H9 (cell line): Measurements from ENCODE around the gene PCDHGA10. TPM values are rescaled to one million over a fixed set of nuclear protein-coding genes. Genes with fewer than 3 reads are reported as not detected.

Experiments
- DNase-seq: peaks from one replicate; pipeline ENCODE4 v3.0.0-alpha.2; 2017
- H2AFZ ChIP-seq: one replicate; pipeline ENCODE4 v1.6.1; 2013; ENCODE audit warnings: mild to moderate bottlenecking, low read length, control low read depth, moderate library complexity
- H2AK5ac ChIP-seq: 2 replicates; pipeline ENCODE4 v1.6.1; 2013; ENCODE audit warnings: low read length, control low read depth, mixed read lengths; ENCODE audit not compliant: insufficient read length
- H2BK120ac ChIP-seq: one replicate; pipeline ENCODE4 v1.6.1; 2013; ENCODE audit warnings: low read depth, mild to moderate bottlenecking, low read length, control low read depth, inconsistent platforms; ENCODE audit not compliant: poor library complexity, severe bottlenecking
- H2BK12ac ChIP-seq: 2 replicates; pipeline ENCODE4 v1.6.1; 2013; ENCODE audit warnings: low read length, control low read depth, mixed read lengths, low read depth; ENCODE audit not compliant: insufficient read length
- H2BK15ac ChIP-seq: 2 replicates; pipeline ENCODE4 v1.6.1; 2013; ENCODE audit warnings: low read depth, low read length, control low read depth
- H2BK20ac ChIP-seq: one replicate; pipeline ENCODE4 v1.6.1; 2013; ENCODE audit warnings: low read depth, mild to moderate bottlenecking, low read length, control low read depth, inconsistent platforms; ENCODE audit not compliant: poor library complexity, severe bottlenecking
- H2BK5ac ChIP-seq: 2 replicates; pipeline ENCODE4 v1.6.1; 2013; ENCODE audit warnings: low read length, control low read depth, mixed read lengths; ENCODE audit not compliant: insufficient read length
- H3K14ac ChIP-seq: 2 replicates; pipeline ENCODE4 v1.6.1; 2013; ENCODE audit warnings: low read length, control low read depth; ENCODE audit not compliant: insufficient read depth
- H3K18ac ChIP-seq: 2 replicates; pipeline ENCODE4 v1.6.1; 2013; ENCODE audit warnings: low read depth, mild to moderate bottlenecking, mixed read lengths, low read length, control low read depth; ENCODE audit not compliant: insufficient read length
- H3K23ac ChIP-seq: 2 replicates; pipeline ENCODE4 v1.6.1; 2013; ENCODE audit warnings: low read length, control low read depth, mixed read lengths, low read depth; ENCODE audit not compliant: insufficient read length
- H3K23me2 ChIP-seq: 2 replicates; pipeline ENCODE4 v1.6.1; 2013; ENCODE audit warnings: low read depth, mild to moderate bottlenecking, mixed read lengths, low read length, control low read depth; ENCODE audit not compliant: insufficient read length, poor library complexity, severe bottlenecking
- H3K27ac ChIP-seq: 2 replicates; pipeline ENCODE4 v1.5.1; 2013; ENCODE audit warnings: low read length, control low read depth, mixed read lengths, low read depth; ENCODE audit not compliant: insufficient read length
- H3K27me3 ChIP-seq: 2 replicates; pipeline ENCODE4 v1.6.1; 2013; ENCODE audit warnings: low read length, control low read depth, inconsistent platforms; ENCODE audit not compliant: insufficient read depth
- H3K4ac ChIP-seq: 2 replicates; pipeline ENCODE4 v1.6.1; 2013; ENCODE audit warnings: low read depth, mild to moderate bottlenecking, control low read depth, inconsistent platforms, low read length, moderate library complexity
- H3K4me1 ChIP-seq: 2 replicates; pipeline ENCODE4 v1.6.1; 2013; ENCODE audit warnings: low read length, control low read depth, inconsistent platforms; ENCODE audit not compliant: insufficient read depth
- H3K4me2 ChIP-seq: 2 replicates; pipeline ENCODE4 v1.6.1; 2013; ENCODE audit warnings: low read length, control low read depth, mixed read lengths; ENCODE audit not compliant: insufficient read length, insufficient read depth
- H3K56ac ChIP-seq: 2 replicates; pipeline ENCODE4 v1.6.1; 2013; ENCODE audit warnings: low read depth, mild to moderate bottlenecking, mixed read lengths, low read length, control low read depth; ENCODE audit not compliant: insufficient read length
- H3K79me1 ChIP-seq: 2 replicates; pipeline ENCODE4 v1.6.1; 2013; ENCODE audit warnings: low read depth, mild to moderate bottlenecking, moderate library complexity, low read length, control low read depth, inconsistent platforms; ENCODE audit not compliant: insufficient read depth, poor library complexity, severe bottlenecking
- H3K79me2 ChIP-seq: 2 replicates; pipeline ENCODE4 v1.6.1; 2013; ENCODE audit warnings: low read length, control low read depth, inconsistent platforms; ENCODE audit not compliant: insufficient read depth
- H3K9ac ChIP-seq: 2 replicates; pipeline ENCODE4 v1.6.1; 2013; ENCODE audit warnings: low read length, control low read depth, mixed read lengths; ENCODE audit not compliant: insufficient read length; ENCODE audit errors: extremely low read depth
- H3K9me3 ChIP-seq: one replicate; pipeline ENCODE4 v1.6.1; 2013; ENCODE audit warnings: low read depth, low read length, inconsistent platforms; ENCODE audit not compliant: control insufficient read depth
- H3T11ph ChIP-seq: one replicate; pipeline ENCODE4 v1.6.1; 2013; ENCODE audit warnings: mild to moderate bottlenecking, low read length, control low read depth, inconsistent platforms
- H4K20me1 ChIP-seq: one replicate; pipeline ENCODE4 v1.6.1; 2013; ENCODE audit not compliant: control insufficient read depth, insufficient read length, insufficient read depth
- H4K5ac ChIP-seq: 2 replicates; pipeline ENCODE4 v1.6.1; 2013; ENCODE audit warnings: low read depth, mild to moderate bottlenecking, mixed read lengths, low read length, control low read depth; ENCODE audit not compliant: insufficient read length
- H4K8ac ChIP-seq: replicated peaks from 2 replicates; pipeline ENCODE4 v1.6.1; 2013; ENCODE audit warnings: low read length, control low read depth, mixed read lengths, low read depth; ENCODE audit not compliant: insufficient read length
- H4K91ac ChIP-seq: 2 replicates; pipeline ENCODE4 v1.6.1; 2013; ENCODE audit warnings: low read depth, mild to moderate bottlenecking, moderate library complexity, mixed read lengths, low read length, control low read depth; ENCODE audit not compliant: insufficient read length
- H3K27ac Mint-ChIP-seq, 3 experiments: 2 replicates in 2 of 3; 3 replicates in 1 of 3; pipeline ENCODE4 v1.8.0; 2020 to 2021; ENCODE audit warnings: mixed read lengths in 3 of 3, mild to moderate bottlenecking in 1 of 3, moderate library complexity in 1 of 3
- H3K27me3 Mint-ChIP-seq: 2 replicates; pipeline ENCODE4 v1.8.0; 2021; ENCODE audit warnings: low read depth, mild to moderate bottlenecking, moderate library complexity, mixed read lengths
- H3K36me3 Mint-ChIP-seq, 3 experiments: 2 replicates in 2 of 3; 3 replicates in 1 of 3; pipeline ENCODE4 v1.8.0; 2020 to 2021; ENCODE audit warnings: low read depth in 3 of 3, mixed read lengths in 3 of 3; ENCODE audit not compliant: insufficient read depth in 1 of 3
- H3K4me1 Mint-ChIP-seq, 2 experiments: 2 replicates each; pipeline ENCODE4 v1.8.0; 2020; ENCODE audit warnings: mixed read lengths in 2 of 2
- H3K4me3 Mint-ChIP-seq, 2 experiments: 2 replicates in 1 of 2; 3 replicates in 1 of 2; pipeline ENCODE4 v1.8.0; 2020 to 2021; ENCODE audit warnings: mild to moderate bottlenecking in 2 of 2, mixed read lengths in 2 of 2, moderate library complexity in 1 of 2
- H3K9me3 Mint-ChIP-seq, 2 experiments: 2 replicates in 1 of 2; 3 replicates in 1 of 2; pipeline ENCODE4 v1.8.0; 2020; ENCODE audit warnings: mild to moderate bottlenecking in 2 of 2, mixed read lengths in 2 of 2, moderate library complexity in 1 of 2
- WGBS: extraction: QIAGEN DNeasy Blood & Tissue Kit; methylation state at CpG from one replicate; pipeline ENCODE4 v1.1.7; 2013; ENCODE audit warnings: missing lambda C conversion rate, low lambda C conversion rate, mixed read lengths; ENCODE audit not compliant: insufficient read length; ENCODE audit errors: extremely low coverage; 5-methylcytosine and 5-hydroxymethylcytosine counted together
- total RNA-seq: library from RNA; stranded (reverse); gene quantifications from 2 replicates; pipeline ENCODE4 v1.2.1, GENCODE V29; 2021
- TF ChIP-seq, protein P1 (sequence below): fragments of 200-600 bp; sonication (generic); conservative IDR thresholded peaks from 3 replicates; pipeline ENCODE4 v1.8.0; 2021; ENCODE audit warnings: antibody characterized with exemption, mild to moderate bottlenecking

The PCDHGA10 gene
- total RNA-seq, 1 experiment from 2014 or later: 15.1 TPM

DNA sequence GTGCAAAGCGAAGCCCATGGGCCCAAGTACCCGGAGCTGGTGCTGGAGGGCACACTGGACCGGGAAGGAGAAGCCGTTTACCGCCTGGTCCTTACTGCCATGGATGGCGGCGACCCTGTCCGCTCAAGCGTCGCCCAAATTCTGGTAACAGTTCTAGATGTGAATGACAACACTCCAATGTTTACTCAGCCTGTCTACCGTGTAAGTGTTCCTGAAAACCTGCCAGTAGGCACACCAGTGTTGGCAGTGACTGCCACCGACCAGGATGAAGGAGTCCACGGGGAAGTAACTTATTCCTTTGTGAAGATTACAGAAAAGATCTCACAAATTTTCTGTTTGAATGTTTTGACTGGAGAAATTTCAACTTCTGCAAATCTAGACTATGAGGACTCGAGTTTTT is 38.2 kb upstream of the PCDHGA10 start:
- TF ChIP-seq, protein P1, sequence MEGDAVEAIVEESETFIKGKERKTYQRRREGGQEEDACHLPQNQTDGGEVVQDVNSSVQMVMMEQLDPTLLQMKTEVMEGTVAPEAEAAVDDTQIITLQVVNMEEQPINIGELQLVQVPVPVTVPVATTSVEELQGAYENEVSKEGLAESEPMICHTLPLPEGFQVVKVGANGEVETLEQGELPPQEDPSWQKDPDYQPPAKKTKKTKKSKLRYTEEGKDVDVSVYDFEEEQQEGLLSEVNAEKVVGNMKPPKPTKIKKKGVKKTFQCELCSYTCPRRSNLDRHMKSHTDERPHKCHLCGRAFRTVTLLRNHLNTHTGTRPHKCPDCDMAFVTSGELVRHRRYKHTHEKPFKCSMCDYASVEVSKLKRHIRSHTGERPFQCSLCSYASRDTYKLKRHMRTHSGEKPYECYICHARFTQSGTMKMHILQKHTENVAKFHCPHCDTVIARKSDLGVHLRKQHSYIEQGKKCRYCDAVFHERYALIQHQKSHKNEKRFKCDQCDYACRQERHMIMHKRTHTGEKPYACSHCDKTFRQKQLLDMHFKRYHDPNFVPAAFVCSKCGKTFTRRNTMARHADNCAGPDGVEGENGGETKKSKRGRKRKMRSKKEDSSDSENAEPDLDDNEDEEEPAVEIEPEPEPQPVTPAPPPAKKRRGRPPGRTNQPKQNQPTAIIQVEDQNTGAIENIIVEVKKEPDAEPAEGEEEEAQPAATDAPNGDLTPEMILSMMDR: no peak
- H3K23me2 ChIP-seq: no peaks in the 10 kb centered on the region
- H2AFZ ChIP-seq: no peak overlapping the region
- peaks cover 9% of the 10 kb centered on the region for H3K27me3 Mint-ChIP-seq
- H3K56ac ChIP-seq: no peak overlapping the region
- H4K20me1 ChIP-seq: no peaks in the 10 kb centered on the region
- H3K18ac ChIP-seq: no peak overlapping the region
- H3T11ph ChIP-seq: no peak overlapping the region
- no peak overlapping the region for H3K27ac Mint-ChIP-seq
- no peaks in the 10 kb centered on the region for H3K27me3 ChIP-seq
- H3K9ac ChIP-seq: no peak overlapping the region
- H3K36me3 Mint-ChIP-seq: peaks cover 33 to 52% (median 50%) of the 10 kb centered on the region in 3 experiments
- no peak overlapping the region for H3K4me3 Mint-ChIP-seq
- no peak for DNase-seq
- no peak overlapping the region for H3K14ac ChIP-seq
- H2AK5ac ChIP-seq: no peak overlapping the region
- no peak overlapping the region for H3K4me2 ChIP-seq
- no peaks in the 10 kb centered on the region for H3K4me1 ChIP-seq
- no peak overlapping the region for H2BK15ac ChIP-seq
- H3K79me1 ChIP-seq: no peaks in the 10 kb centered on the region
- H4K5ac ChIP-seq: no peak overlapping the region
- H3K27ac ChIP-seq: no peak overlapping the region
- no peak overlapping the region for H3K23ac ChIP-seq
- no peaks in the 10 kb centered on the region for H3K79me2 ChIP-seq
- H2BK12ac ChIP-seq: no peak overlapping the region
- no peak overlapping the region for H4K91ac ChIP-seq
- no peaks in the 10 kb centered on the region for H3K4me1 Mint-ChIP-seq
- WGBS: no CpG with 5 or more reads among the region's 14 CpGs
- no peak overlapping the region for H2BK120ac ChIP-seq
- H4K8ac ChIP-seq: no peak overlapping the region
- no peak overlapping the region for H2BK20ac ChIP-seq
- no peak overlapping the region for H2BK5ac ChIP-seq
- H3K4ac ChIP-seq: no peak overlapping the region
- H3K9me3 ChIP-seq: peaks cover 34% of the 10 kb centered on the region
- H3K9me3 Mint-ChIP-seq: peaks cover 60 to 69% of the 10 kb centered on the region in 2 experiments
